NCI-H1092 (cell line): Measurements from ENCODE around the gene GMFB.
"Not testable (repeated sequence)": the region's sequence is repeated elsewhere in the genome, so short reads cannot be mapped to it uniquely, and the experiment has no call there.

Experiments
- DNase-seq: peaks from one replicate; lab custom pipeline; 2025; lab: John Stamatoyannopoulos, UW

Gene GMFB

DNA sequence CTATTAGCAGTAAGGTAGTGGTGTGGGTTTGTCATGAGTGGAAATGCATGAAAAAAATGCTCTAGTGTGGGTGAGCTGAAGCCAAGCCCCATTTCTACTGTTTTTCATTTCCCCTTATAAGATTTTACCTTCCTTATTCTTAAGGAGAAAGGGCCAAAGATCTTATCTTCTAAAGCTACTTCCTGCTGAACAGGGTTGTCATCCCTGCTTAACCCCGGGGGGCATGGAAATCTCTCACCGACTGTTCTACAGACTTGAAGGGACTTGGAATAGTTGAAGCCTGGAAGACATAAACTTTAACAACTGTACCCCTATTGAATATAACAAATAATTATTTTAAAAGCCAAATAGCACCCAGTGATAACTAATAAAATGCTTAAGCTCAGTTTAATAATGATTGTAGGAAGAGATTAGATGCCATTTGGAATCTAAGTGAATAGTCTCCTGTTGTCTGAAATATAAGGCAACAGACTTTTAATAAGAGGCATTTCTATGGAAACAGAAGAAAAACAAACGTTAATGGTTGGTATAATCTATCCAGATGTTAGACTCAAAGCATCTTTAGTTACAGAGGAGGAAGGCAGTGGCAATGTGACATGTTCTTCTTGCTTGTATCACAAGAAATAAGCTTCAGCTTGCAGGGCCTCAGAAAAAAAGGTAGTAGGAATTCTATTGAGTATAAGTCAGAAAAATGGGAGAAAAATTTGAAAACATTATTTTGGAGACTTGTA, 1.8 kb upstream of the GMFB start:
- no peak for DNase-seq

DNA sequence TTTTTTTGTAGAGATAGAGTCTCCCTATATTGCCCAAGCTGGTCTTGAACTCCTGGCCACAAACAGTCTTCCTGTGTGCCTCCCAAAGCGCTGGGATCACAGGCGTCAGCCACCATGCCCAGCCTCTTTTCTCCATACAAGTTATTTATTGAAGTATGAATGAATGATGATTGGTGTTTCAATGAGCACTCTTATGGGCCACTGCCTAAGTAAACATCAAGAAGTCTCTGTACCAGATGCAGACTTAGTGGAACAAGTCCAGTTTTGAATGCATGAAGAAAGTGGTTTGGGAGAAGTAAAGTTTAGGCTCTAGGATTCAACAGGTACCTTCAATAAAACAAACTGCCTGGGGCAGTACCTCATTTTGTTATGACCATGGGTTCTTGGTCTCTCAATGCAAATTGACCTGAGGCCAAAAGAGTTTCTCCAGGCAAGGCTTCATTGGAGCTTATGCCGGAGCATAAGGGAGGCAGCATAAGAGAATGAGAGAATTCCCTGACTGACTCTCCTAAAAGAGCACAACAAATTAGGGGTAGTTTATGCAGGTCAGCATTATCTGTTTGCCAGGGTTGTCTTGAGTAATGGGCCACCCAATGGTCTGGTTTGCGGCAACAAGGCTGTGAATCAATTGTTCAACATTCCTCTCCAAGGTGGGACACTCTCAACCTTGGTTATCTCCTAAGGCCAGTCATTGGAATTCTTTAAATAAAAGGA, 1.1 kb upstream of the GMFB start:
- DNase-seq = no peak

DNA sequence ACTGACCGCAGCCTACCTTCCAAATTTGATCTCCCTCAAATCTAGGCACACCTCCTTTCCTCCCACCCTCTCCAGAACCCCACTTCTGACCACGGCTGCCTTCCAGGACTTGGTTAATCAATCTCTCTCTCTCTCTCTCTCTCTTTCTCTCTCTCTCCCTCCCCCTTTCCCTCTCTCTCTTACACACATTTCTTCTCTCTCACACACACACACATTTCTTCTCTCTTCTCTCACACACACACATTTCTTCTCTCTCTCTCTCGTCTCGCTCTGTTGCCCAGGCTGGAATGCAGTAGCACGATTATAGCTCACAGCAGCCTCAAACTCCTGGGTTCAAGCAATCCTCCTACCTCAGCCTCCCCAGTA, 521 bp upstream of the GMFB start:
- no peak for DNase-seq

DNA sequence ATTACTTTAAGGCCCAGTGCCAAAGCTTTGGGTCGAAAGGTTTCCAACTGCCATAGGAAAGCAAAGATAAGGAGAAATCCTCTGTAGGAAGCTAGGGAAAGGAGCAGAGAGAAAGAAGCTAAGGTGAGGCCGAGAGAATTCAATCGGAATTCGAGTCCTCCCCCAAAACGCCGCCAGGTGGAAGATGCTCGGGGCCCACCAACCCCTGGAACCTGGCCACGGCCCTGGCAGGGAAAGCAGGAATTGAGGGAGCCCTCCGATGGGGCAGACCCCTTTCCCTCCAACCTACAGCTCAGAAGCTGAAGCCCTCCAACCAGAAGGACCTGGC, 498 bp downstream of the GMFB start:
- no peak for DNase-seq

DNA sequence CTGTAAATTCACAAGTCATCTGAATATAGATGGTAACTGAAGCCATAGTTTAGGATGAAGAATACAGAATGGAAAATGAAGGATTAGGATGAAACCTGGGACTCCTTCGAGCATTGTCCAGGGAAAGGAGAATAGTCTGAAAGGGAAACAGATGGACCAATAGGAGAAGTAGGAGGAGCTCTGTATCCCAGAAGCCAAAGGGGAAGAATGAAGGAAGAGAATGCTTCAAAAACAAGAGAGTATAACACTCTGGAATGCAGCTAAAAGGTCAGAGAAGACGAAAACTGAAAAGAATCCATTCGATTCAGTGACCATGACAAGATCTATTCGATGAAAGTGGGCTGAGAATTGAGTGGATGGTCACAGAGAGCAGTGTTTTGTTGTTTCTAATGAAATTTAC, 1.0 kb downstream of the GMFB start:
- DNase-seq = no peak

DNA sequence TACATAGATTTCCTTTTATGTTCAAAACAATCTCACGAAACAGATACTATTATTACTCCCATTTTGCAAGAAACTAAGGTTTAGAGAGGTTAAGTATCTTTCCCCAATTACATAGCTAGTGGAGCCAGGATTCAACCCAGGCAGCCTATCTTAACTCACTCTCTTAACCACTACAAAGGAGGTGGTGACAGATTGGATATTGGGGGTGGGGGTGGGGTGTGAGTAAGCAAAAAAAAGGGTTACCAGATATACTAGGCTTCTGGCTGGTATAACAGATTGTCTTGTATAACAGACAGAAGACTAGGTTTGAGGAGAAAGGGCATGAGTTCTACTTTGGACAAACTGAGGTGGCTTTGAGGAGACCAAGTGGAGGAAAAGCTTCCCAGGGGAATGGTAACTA, 2.1 kb downstream of the GMFB start:
- DNase-seq = no peak

DNA sequence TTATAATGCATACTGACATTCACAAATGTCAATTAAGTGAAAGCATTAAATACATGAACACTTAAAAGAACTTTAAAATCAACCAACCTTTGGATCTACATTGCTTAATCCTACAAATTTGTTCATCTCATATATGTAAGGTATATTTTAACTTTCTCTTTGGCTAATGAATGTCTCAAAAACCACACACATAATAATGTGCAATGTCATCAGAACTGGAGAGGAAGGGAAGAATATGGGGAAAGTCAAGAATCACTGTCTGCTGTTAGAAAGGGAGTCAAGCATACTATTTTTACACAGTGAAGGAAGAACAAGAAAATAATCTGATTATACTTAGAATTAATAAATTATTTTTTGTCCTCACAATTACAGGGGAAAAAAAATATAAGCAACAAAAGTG, 4.9 kb downstream of the GMFB start:
- no peak for DNase-seq

DNA sequence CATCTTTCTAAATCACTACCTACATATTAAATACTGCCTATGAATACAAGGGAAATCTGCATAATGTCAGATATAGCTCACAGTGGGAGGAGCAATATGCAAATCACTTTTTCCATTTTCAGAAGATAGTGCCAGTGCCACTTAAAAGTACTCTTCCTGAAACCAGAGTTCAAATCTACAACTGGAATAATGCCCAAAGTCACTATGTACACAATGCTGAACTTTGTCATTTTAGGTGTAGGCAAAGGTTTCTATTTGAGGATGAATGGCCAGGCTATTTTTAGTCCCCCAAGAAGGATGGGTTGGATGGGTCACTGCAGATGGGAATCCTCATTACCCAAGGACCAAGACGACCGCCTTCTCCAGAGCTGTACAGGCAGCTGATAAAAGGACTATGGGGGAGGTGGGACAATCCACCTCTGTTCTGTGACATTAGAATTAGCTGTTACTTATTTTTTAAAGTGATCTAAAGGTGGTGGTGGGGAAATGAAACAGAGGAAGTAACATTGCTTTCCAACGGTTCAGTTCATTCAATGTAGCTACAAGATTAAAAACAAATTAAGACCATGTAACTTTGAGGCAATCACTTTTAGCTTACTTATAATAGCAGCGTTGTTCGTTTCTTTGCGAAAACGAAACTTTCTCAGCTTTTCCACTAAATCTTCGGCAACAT, 5.6 kb downstream of the GMFB start:
- DNase-seq = no peak

DNA sequence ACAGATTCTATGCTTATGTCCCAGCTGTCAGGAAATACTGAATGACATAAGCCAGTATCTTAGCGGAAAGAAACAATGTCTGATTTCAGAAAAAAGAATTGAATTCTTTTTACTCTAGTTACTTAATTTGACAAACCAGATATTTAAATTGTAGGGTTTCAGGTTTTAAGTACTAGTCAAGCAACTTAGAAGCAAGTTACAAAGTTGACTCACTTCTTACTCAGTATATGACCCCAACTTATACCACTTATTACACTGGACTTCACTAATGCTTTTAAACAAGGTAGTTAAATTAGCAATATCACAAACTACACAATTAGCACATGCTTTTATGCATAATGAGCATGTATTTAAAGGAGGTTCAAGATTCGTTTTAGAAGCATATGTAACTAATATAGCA, 7.1 kb downstream of the GMFB start:
- DNase-seq = no peak

DNA sequence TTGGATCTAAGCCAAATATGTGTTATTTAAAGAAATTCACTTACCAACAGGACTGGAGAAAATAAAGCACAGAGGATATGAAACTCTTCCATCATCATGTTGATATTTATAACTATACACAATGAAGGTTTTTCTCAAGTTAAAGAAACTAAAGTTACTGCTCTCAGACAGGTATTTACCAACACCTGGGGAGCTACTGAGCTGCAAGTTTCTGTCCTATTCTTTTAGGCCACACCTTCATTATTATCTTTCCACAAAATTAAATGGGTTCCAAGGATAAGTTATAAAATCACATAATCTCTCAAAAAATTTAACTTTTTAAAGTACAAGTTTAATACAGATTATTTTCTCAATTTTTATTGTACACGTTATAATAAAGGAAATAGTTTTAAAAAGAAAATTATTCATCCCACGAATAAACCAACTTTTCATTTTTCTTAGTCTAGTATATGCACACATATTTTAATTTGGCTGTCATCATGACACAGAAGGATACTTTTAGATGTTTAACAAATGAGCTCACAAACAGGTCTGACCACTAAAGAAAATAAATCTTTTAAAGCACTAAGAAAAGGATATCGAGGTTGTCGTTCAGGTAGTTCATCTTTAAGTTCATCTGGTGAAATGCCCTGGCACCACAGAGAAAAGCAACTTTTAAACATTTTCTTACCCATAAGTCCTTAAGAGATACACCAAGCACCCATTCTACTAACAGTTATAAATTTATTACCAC, 7.8 kb downstream of the GMFB start:
- no peak for DNase-seq

DNA sequence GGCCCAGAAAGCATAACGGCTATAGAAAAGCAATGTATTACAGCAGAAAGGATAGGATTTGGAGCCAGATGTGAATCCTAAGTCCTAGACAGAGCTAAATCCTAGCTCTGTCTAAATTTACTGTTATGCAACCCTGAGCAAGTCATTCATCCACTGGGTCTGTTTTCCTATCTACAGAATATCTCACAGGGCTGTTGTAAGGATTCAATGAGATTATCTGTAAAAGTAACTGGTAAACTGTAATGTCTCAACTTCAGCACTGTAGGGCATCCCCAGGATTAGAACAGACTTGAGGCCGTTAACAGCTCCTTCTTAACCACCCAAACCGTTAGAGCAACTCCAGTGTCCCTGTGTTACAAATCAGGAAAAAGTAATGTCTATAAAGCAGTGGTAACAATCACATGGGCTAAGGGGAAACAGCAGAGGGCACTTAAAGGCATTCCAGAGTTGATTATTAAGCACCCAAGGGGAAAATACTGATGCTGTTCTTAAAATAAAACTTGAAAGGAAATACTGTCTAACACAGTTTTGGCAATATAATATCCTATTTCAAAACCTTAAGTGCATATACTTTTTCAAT, 10.1 kb downstream of the GMFB start:
- DNase-seq = no peak

DNA sequence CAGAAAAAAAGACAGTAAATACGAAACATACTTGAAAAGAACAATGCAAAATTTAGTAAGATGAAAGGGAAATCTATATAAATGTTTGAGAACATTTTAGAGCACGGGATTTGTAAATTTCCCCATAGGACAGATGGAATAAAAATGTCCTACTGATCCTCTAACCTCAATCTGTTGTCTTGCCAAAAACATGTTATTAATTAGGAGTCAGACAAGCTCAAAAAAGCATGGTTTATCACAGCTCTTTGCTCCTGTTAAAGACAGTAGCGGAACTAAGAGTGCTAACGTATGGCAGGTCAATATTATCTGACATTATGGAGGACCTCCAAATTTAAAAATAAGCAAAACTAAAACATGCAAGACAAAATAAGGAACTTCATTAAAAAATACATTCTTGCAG, 12.9 kb downstream of the GMFB start:
- no peak for DNase-seq

DNA sequence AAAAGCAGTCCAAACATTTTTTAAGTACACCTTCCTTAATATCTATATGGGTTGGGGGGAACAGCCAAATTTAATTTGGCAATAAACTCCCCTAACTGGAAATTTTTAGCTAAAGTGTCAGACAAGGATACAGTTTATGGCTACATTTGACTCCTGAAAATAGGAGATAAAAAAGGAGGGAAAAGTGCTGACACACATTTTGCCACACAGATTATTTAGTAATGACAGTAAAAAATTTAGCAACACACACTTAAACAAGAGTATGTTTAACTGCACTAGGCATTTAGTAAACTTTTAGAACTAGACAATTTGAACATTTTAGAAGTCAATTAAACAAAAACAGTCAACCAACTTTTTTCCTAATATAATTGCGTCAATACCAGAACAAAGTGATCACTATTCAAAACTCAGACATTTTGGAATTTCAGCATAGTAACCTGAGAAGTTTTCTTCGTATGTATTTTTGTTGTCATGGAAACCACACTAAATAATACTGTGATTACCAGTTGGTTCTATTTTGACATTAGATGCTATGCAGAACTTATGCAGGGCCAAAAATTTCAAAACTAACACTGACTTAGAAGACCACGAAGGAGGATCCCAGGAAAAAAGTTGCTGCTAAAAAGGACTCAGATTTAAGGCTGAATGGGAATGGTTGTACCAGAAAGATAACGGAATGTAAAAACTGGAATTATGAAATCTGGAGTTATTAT, 13.4 kb downstream of the GMFB start:
- no peak for DNase-seq

DNA sequence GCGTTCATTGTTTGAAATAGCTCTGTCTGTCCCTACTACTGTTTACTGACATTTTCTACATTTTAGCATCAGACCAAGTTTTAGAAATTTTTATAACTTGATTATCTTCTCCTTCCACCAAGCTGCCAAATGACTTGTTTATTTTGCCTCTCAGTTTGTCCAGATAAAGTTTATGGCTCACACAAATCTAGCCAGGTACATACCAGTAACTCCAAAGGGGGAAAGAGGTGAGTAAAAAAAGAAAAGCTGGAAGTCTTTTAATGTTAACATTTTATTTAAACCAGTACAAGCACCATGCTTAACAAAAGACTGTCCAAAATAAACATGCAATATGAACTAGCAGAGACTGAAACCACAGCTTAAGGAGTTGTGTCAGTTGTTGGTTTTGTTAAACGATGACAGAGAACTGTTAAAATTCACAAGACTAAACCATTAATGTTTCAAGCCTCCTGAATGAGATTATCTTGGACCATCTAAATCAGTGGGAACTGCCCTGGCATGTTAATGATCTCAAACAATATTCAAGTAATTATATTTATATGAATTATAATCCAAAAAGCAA, 14.5 kb downstream of the GMFB start:
- DNase-seq = no peak

DNA sequence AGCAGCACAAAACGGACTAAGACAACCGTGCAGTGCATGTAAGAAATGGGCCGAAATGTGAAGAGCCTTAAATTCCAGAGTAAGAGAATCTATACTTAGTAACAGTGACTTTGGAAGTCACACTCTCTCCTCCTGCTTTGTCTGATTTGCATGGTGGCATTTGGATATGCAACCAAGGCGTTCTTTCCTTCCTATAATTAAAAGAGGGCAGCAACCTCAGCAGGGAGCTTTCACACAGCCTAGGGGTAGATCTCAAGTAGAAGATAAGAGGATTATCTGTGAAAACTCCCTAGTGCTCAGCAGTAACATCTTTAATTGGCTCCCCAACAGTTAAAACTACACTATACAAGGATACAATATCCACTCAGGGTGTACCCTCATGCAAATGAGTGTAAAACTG, 16.5 kb downstream of the GMFB start:
- DNase-seq = no peak

DNA sequence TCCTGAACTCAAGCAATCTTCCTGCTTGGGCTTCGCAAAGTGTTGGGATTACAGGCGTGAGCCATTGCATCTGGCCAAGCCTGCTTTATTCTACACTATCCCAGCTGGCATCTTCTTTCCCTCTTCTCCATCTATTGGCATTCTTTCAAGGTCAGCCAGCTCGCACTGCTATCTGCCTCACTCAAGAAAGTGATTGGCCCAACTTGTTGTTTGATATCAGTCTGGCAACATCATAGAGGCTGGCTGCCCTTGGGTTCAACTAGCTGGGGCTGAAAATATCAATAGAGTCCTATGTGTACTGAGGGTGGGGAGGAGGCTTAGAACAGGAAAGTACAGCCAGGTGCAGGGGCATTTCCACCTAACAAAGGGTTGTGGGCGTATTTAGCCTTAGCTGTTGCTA, 17.1 kb downstream of the GMFB start:
- no peak for DNase-seq

DNA sequence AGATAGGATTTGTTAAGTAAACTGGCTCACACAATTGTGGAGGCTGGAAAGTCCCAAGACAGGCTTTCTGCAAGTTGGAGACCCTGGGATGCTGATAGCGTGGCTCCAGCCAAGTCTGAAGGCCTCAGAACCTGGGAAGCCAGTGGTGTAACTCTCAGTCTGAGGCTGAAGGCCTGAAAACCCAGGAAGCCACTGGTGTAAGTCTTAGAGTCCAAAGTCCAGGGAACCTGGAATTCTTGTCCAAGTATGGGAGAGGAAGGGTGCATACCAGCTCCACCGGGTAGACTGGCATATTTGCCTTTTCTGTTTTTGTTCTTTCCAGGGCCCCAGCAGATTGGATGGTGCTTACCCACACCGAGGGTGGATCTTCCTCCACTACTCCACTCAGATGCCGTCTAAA, 18.1 kb downstream of the GMFB start:
- no peak for DNase-seq

DNA sequence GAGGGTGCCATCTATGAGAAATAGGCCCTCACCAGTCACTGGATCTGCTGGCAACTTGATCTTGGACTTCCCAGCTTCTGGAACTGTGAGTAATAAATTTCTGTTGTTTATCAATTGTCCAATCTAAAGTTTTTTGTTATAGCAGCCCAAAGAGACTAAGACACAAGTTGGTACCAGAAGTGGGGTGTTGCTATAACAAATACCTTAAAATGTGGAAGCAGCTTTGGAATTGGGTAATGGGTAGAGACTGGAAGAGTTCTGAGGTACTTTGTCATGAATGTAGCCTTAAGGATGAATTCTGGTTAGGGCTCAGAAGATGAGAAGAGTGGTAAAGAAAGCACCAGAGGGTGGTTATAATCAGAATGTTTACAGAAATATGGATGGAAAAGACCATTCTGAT, 21.5 kb downstream of the GMFB start:
- no peak for DNase-seq

DNA sequence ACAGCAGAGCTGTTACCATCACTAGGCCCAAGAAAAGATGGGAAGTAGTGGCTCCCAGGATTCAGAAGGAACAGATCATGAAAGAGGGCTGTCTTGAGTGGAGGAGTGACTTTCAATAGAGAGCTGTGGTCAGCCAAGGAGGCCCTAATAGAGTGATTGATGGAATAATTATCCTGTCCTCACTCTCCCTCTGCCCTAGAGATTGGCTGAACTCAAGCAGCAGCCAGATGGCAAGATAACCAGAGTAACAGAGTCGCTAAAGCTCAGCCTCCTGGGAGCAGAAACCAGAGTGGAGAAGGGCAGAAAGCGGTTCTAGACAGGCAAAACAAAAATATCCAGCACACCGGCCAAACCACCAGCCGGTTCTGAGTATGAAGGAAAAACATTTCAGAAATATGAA, 23.1 kb downstream of the GMFB start:
- no peak for DNase-seq

DNA sequence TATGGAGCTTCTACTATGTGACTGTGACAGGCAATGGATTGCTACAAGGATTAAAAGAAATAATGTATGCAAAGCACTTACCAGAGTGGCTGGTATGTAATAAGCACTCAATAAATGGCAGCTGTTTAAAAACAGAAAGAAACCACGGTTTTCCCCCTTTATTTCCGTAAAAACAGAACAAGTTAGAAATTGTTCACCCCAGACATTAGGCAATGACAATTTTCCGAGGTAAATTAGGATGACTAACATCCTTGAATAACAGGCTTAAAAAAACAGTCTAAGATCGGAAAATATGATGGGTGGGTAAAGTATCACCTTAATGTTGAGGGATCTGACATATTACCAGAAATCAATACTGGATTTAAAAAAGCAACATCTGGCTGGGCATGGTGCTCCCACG, 26.7 kb downstream of the GMFB start:
- DNase-seq = no peak

DNA sequence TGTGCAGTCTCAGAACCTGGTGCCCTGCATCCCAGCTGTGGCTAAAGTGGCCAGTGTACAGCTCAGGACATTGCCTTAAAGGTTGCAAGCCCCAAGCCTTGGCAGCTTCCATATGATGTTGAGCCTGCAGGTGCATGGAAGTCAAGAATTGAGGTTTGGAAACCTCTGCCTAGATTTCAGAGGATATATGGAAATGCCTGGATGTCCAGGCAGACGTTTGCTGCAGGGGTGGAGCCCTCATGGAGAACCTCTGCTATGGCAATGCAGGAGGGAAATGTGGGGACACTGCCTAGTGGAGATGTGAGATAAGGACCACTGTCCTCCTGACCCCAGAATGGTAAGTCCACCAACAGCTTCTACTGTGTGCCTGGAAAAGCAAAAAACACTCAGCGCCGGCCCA, 29.7 kb downstream of the GMFB start:
- no peak for DNase-seq

DNA sequence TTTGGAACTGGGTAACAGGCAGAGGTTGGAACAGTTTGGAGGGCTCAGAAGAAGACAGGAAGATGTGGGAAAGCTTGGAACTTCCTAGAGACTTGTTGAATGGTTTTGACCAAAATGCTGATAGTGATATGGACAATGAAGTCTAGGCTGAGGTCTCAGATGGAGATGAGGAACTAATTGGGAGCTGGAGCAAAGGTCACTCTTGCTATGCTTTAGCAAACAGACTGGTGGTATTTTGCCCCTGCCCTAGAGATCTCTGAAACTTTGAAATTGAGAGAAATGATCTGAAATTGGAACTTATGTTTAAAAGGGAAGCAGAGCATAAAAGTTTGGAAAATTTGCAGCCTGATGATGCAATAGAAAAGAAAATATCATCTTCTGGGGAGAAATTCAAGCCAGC, 30.2 kb downstream of the GMFB start:
- not testable (repeated sequence) for DNase-seq
